ENCODE data around the gene ZNF536.

DNA sequence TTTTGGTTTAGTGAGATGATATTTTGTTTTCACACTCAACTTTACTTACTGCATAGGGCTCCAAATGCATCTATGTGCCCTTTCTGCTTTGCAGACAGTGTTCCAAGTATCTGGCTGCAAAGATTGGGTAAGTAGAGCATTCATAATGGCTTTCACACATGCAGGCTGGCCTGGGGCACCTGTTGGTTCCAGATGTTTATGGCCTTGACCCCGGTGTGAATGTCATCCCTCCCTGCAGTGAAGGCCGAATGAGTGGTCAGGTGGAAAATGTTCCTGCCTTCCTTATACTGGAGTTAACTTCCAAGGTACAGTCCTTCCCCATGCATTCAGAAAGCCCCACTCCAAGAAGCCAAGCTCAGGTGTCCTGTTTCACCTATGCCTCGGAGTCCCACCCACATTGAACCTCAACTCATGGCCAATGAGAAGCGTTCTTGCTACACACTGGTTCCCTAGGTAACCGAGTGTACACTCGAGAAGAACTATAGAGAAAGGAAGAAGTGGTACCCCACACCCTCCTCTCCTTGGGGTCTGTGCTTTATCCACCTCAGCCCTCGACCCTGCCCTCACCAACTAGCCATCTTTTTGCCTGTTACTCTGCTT, 23.0 kb upstream of the ZNF536 start:
- TF ChIP-seq, protein P1, sequence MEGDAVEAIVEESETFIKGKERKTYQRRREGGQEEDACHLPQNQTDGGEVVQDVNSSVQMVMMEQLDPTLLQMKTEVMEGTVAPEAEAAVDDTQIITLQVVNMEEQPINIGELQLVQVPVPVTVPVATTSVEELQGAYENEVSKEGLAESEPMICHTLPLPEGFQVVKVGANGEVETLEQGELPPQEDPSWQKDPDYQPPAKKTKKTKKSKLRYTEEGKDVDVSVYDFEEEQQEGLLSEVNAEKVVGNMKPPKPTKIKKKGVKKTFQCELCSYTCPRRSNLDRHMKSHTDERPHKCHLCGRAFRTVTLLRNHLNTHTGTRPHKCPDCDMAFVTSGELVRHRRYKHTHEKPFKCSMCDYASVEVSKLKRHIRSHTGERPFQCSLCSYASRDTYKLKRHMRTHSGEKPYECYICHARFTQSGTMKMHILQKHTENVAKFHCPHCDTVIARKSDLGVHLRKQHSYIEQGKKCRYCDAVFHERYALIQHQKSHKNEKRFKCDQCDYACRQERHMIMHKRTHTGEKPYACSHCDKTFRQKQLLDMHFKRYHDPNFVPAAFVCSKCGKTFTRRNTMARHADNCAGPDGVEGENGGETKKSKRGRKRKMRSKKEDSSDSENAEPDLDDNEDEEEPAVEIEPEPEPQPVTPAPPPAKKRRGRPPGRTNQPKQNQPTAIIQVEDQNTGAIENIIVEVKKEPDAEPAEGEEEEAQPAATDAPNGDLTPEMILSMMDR (IDR thresholded peaks at IDR 0.05) = no peak
- no peak for TF ChIP-seq POLR2A (IDR thresholded peaks at IDR 0.05)
- no peak for TF ChIP-seq EP300 (IDR thresholded peaks at IDR 0.05)

All from tibial nerve (tissue), 4 donors.